Brain microvascular endothelial cell (primary cell): ENCODE results near the gene KANTR.

Experiments used
- DNase-seq: peaks from one replicate; pipeline ENCODE4 v3.0.0-alpha.2; 2020
- H3K27ac ChIP-seq: fragments of 250-450 bp; sonication (Bioruptor Pico); 2 replicates; pipeline ENCODE4 v1.5.1; 2020; ENCODE audit warnings: mild to moderate bottlenecking, moderate library complexity
- H3K27me3 ChIP-seq: fragments of 250-450 bp; sonication (Bioruptor Pico); replicated peaks from 2 replicates; pipeline ENCODE4 v1.5.1; 2020; ENCODE audit warnings: mild to moderate bottlenecking
- H3K36me3 ChIP-seq: fragments of 250-450 bp; sonication (Bioruptor Pico); replicated peaks from 2 replicates; pipeline ENCODE4 v1.5.1; 2020; ENCODE audit warnings: mild to moderate bottlenecking
- H3K4me3 ChIP-seq: 2 replicates; pipeline ENCODE4 v1.5.1; 2011; ENCODE audit warnings: low read depth, mild to moderate bottlenecking, control low read depth, low read length, moderate library complexity
- in situ Hi-C: cut with HindIII; loops from 2 replicates; pipeline ENCODE4 v1.10.0; 2017; ENCODE audit warnings: low sequenced_read_pairs, low pct_ligation_motif_present
- TF ChIP-seq, protein P1 (sequence below): IDR thresholded peaks from 2 replicates; pipeline ENCODE4 v1.5.1; 2011; ENCODE audit warnings: low read depth, mild to moderate bottlenecking, moderate library complexity, low read length, control low read depth, inconsistent platforms; ENCODE audit errors: missing control alignments

Gene KANTR, protein sequence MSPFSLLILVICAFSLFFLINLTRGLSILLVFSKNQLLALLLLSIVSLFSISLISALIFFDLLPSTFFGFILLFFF

GRCh38 chrX:53093748-53094581, at the start of gene KANTR:
TSS of gene KANTR (plus strand) at chrX:53094142. CDS start at chrX:53124273, 30,131 bp downstream.
- no peaks in the 10 kb centered on the region for H3K36me3 ChIP-seq
- in situ Hi-C loops: no loop called here
- H3K27ac ChIP-seq: peak within 1 kb of the TSS; percentile 75
- TF ChIP-seq, protein P1, sequence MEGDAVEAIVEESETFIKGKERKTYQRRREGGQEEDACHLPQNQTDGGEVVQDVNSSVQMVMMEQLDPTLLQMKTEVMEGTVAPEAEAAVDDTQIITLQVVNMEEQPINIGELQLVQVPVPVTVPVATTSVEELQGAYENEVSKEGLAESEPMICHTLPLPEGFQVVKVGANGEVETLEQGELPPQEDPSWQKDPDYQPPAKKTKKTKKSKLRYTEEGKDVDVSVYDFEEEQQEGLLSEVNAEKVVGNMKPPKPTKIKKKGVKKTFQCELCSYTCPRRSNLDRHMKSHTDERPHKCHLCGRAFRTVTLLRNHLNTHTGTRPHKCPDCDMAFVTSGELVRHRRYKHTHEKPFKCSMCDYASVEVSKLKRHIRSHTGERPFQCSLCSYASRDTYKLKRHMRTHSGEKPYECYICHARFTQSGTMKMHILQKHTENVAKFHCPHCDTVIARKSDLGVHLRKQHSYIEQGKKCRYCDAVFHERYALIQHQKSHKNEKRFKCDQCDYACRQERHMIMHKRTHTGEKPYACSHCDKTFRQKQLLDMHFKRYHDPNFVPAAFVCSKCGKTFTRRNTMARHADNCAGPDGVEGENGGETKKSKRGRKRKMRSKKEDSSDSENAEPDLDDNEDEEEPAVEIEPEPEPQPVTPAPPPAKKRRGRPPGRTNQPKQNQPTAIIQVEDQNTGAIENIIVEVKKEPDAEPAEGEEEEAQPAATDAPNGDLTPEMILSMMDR: peak; percentile 11
- H3K4me3 ChIP-seq: peak within 1 kb of the TSS; percentile 78
- no peaks in the 10 kb centered on the region for H3K27me3 ChIP-seq
- DNase-seq: peak; percentile 92

- TF ChIP-seq, protein P1: no peak
- in situ Hi-C loops: no loop called here
- no peak for DNase-seq
- no peaks in the 10 kb centered on the region for H3K36me3 ChIP-seq
- no peak overlapping the region for H3K27ac ChIP-seq
- no peaks in the 10 kb centered on the region for H3K27me3 ChIP-seq
- no peak overlapping the region for H3K4me3 ChIP-seq
Measured at GRCh38 chrX:53044995-53045394, 48.9 kb upstream of the KANTR start.

- in situ Hi-C loops: no loop called here
- H3K4me3 ChIP-seq: no peak overlapping the region
- H3K27me3 ChIP-seq: no peaks in the 10 kb centered on the region
- no peak for DNase-seq
- H3K36me3 ChIP-seq: no peaks in the 10 kb centered on the region
- TF ChIP-seq, protein P1: peak; percentile 60
- no peak overlapping the region for H3K27ac ChIP-seq
Measured at GRCh38 chrX:53047228-53047627, 46.7 kb upstream of the KANTR start.

GRCh38 chrX:53048169-53049126, 45.5 kb upstream of the KANTR start, which contains the start of gene GPR173:
TSS of gene GPR173 (plus strand) at chrX:53048789. CDS start at chrX:53076622, 27,833 bp downstream.
- H3K4me3 ChIP-seq: peak within 1 kb of the TSS; percentile 67
- H3K36me3 ChIP-seq: no peaks in the 10 kb centered on the region
- TF ChIP-seq, protein P1: no peak
- peak within 1 kb of the TSS; percentile 58 for H3K27ac ChIP-seq
- DNase-seq: peak; percentile 43
- H3K27me3 ChIP-seq: no peaks in the 10 kb centered on the region
- in situ Hi-C loops: no loop called here

DNA sequence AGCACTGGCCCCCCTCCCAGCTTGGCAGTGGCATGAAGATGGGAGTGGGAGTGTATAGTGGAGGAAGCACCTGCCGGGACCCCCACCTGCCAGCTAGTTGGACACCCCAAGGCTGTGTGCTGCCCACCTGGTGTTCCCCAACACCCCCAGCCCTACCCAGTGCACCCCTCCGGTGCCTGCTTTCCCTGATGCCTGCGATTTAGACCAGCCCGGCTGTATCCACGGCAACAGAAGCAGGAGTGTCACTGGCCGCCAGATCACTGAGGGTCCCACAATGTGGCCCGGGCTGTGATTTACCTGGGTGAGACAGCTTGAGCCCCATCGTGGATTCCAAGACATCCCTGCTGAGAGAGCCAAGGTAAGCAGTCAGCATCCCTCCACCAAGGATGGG, 44.8 kb upstream of the KANTR start:
- DNase-seq: no peak
- Histone ChIP-seq H3K4me3 (peak overlapping the region; percentile 67), H3K36me3 (no peaks in the 10 kb centered on the region), H3K27me3 (no peaks in the 10 kb centered on the region), H3K27ac (no peak overlapping the region)
- TF ChIP-seq, protein P1: no peak
- in situ Hi-C loops: no loop called here
